ENCODE data around the gene GCNT2.
"Not testable (repeated sequence)": the region's sequence is repeated elsewhere in the genome, so short reads cannot be mapped to it uniquely, and the experiment has no call there.

Gene GCNT2

DNA sequence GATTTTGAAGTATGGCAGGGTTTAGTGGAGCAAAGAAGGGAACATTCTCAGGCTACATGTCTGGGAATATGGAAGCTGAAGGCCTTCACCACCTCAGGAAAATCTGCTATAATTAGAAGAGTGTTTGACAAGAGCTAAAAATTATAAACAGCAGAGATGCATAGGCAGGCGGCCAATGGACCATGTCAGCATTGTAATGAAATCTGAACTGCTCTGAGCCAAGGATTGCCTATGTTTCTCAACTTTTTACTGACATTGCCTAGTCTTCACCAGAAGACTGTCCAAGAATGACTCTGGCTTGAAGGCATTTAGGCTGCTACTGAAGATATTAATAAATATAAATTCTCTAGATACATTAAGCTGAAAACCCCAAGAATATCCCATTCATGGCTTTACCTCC, 89.1 kb downstream of the GCNT2 start:
- TF ChIP-seq, protein P1, sequence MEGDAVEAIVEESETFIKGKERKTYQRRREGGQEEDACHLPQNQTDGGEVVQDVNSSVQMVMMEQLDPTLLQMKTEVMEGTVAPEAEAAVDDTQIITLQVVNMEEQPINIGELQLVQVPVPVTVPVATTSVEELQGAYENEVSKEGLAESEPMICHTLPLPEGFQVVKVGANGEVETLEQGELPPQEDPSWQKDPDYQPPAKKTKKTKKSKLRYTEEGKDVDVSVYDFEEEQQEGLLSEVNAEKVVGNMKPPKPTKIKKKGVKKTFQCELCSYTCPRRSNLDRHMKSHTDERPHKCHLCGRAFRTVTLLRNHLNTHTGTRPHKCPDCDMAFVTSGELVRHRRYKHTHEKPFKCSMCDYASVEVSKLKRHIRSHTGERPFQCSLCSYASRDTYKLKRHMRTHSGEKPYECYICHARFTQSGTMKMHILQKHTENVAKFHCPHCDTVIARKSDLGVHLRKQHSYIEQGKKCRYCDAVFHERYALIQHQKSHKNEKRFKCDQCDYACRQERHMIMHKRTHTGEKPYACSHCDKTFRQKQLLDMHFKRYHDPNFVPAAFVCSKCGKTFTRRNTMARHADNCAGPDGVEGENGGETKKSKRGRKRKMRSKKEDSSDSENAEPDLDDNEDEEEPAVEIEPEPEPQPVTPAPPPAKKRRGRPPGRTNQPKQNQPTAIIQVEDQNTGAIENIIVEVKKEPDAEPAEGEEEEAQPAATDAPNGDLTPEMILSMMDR (IDR thresholded peaks at IDR 0.05; ENCODE audit: low read depth, low read length) = no peak
- no peak overlapping the region for H3K4me3 ChIP-seq (replicated peaks in 1 of 2; ENCODE audit: low read depth in 2 of 2, low read length in 2 of 2)
- no peak for DNase-seq (ENCODE audit: low read depth in 2 of 2)

DNA sequence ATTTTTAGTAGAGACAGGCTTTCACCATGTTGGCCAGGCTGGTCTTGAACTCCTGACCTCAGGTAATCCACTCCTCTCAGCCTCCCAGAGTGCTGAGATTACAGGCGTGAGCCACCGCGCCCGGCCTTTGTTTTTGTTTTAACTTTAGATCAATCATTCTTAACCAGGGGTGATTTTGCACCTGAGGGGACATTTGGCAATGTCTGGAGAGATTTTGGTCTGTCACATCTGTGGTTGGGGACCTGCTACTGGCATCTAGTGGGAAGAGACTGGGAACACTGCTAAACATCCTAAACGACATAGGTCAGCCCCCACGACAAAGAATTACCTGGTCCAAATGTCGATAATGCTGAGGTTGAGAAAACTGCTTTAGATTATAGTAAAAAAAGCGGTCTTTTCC, 91.0 kb downstream of the GCNT2 start:
- TF ChIP-seq, protein P1 (IDR thresholded peaks at IDR 0.05; ENCODE audit: low read depth, low read length) = no peak
- H3K4me3 ChIP-seq (replicated peaks in 1 of 2; ENCODE audit: low read depth in 2 of 2, low read length in 2 of 2) = no peak overlapping the region
- DNase-seq (ENCODE audit: low read depth in 2 of 2) = no peak

DNA sequence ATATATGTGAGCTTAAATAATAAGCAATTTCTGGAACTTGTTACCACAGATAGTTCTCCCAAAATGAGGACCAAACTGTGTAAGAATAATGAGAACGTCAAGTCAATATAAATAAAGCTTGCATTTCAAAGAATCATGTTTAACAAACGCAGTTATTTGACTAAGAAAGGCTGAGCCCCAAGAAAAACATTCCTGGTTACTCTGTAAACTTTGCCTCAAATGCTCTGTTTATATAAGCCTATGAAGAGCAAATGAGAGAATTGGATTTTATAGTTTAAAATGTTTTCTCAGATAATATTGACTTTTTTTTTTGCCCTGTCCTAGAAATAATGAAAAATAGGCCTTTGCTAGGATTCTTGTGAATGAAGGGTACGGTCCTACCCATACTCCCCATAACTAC, 91.9 kb downstream of the GCNT2 start:
- TF ChIP-seq, protein P1 (IDR thresholded peaks at IDR 0.05; ENCODE audit: low read depth, low read length) = no peak
- DNase-seq (ENCODE audit: low read depth in 2 of 2) = peak in 1 of 2 donors; percentile 12

DNA sequence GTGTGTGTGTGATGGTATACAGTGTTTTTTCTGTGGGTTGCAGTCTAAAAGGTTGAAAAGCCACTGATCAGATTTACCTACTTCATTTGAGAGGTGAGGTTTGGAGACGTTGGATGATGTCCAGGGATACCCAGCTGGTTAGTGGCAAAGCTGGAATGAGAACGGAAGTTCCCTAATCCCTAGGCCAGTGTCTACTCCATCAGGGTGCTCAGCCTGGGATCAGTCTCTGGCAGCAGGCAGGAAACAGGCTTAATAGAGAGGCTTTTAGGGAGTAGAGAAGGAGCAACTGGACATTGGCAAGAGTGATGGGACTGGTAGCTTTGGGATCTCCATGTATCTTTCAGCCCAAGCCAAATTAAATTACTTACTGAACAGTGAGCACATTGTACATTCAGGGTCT, 92.6 kb downstream of the GCNT2 start:
- no peak overlapping the region for H3K4me3 ChIP-seq (replicated peaks in 1 of 2; ENCODE audit: low read depth in 2 of 2, low read length in 2 of 2)
- TF ChIP-seq, protein P1 (IDR thresholded peaks at IDR 0.05; ENCODE audit: low read depth, low read length) = no peak
- DNase-seq (ENCODE audit: low read depth in 2 of 2) = no peak

More for the DNA sequence above, 91.9 kb downstream of the GCNT2 start:
- no peak overlapping the region for H3K4me3 ChIP-seq (replicated peaks in 1 of 2; ENCODE audit: low read depth in 2 of 2, low read length in 2 of 2)

DNA sequence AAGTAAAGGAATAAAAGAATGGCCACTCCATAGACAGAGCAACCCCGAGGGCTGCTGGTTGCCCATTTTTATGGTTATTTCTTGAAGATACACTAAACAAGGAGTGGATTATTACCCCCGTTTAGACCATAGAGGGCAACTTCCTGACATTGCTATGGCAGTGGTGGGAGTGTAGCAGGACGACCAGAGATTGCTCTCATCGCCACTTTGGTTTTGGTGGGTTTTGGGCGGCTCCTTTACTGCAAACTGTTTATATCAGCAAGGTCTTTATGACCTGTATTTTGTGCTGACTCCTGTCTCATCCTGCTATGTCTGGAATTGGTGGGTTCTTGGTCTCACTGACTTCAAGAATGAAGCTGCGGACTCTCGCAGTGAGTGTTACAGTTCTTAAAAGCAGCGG, 94.5 kb downstream of the GCNT2 start:
- no peak for DNase-seq (ENCODE audit: low read depth in 2 of 2)
- H3K4me3 ChIP-seq (replicated peaks in 1 of 2; ENCODE audit: low read depth in 2 of 2, low read length in 2 of 2) = no peak overlapping the region
- TF ChIP-seq, protein P1 (IDR thresholded peaks at IDR 0.05; ENCODE audit: low read depth, low read length) = no peak

DNA sequence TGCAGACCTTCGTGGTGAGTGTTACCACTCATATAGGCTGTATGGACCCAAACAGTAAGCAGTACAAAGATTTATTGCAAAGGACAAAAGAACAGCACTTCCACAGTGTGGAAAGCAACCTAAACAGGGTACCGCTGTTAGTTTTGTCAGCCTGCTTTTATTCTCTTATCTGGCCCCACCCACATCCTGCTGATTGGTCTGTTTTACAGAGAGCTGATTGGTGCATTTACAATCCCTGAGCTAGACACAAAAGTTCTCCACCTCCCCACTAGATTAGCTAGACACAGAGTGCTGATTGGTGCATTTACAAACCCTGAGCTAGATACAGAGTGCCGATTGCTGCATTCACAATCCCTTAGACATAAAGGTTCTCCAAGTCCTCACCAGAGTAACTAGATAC, 95.1 kb downstream of the GCNT2 start:
- not testable (repeated sequence) for DNase-seq (ENCODE audit: low read depth in 2 of 2); H3K4me3 ChIP-seq (replicated peaks in 1 of 2; ENCODE audit: low read depth in 2 of 2, low read length in 2 of 2)

DNA sequence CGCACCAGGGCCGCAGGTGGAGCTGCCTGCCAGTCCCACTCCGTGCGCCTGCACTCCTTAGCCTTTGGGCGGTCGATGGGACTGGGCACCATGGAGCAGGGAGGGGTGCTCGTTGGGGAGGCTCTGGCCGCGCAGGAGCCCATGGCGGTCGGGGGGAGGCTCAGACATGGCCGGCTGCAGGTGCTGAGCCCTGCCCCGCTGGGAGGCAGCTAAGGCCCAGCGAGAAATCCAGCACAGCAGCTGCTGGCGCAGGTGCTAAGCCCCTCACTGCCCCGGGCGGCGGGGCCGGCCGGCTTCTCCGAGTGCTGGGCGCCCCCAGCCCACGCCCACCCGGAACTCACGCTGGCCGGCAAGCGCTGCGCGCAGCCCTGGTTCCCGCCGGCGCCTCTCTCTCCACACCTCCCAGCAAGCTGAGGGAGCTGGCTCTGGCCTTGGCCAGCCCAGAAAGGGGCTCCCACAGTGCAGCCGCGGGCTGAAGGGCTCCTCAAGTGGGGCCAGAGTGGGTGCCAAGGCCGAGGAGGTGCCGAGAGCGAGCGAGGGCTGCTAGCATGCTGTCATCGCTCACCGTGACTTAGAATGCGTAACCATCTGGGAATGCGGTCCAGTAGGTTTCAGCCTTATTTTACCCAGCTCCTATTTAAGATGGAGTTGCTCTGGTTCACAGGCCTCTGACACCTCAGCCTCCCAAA, 96.0 kb downstream of the GCNT2 start:
- DNase-seq (ENCODE audit: low read depth in 2 of 2) = no peak
- TF ChIP-seq, protein P1 (IDR thresholded peaks at IDR 0.05; ENCODE audit: low read depth, low read length) = no peak
- H3K4me3 ChIP-seq (replicated peaks in 1 of 2; ENCODE audit: low read depth in 2 of 2, low read length in 2 of 2) = no peak overlapping the region

Data from cardiac fibroblast (primary cell).